Measurements from ENCODE around the gene THOC5.
A peak's percentile ranks its signal among the peaks of the same experiment; 100 is the strongest.

Gene THOC5

GRCh38 chr22:29473001-29473400 lies 80.6 kb downstream of the THOC5 start:
- no peak for DNase-seq (ENCODE audit: low spot score)

GRCh38 chr22:29470159-29470855 lies 83.2 kb downstream of the THOC5 start:
- DNase-seq (ENCODE audit: low spot score): peak; percentile 64

GRCh38 chr22:29469755-29470154 lies 83.8 kb downstream of the THOC5 start:
- no peak for DNase-seq (ENCODE audit: low spot score)

GRCh38 chr22:29464581-29464980 lies 89.0 kb downstream of the THOC5 start:
- no peak for DNase-seq (ENCODE audit: low spot score)

- no peak for DNase-seq (ENCODE audit: low spot score)
Measured at GRCh38 chr22:29463629-29464028, 89.9 kb downstream of the THOC5 start.

- no peak for DNase-seq (ENCODE audit: low spot score)
Measured at GRCh38 chr22:29461263-29461662, 92.3 kb downstream of the THOC5 start.

GRCh38 chr22:29459773-29460172 lies 93.8 kb downstream of the THOC5 start:
- DNase-seq (ENCODE audit: low spot score): no peak

- no peak for DNase-seq (ENCODE audit: low spot score)
Measured at GRCh38 chr22:29458551-29458950, 95.0 kb downstream of the THOC5 start.

GRCh38 chr22:29457730-29458129 lies 95.8 kb downstream of the THOC5 start:
- peak; percentile 80 for DNase-seq (ENCODE audit: low spot score)

GRCh38 chr22:29456211-29456671 lies 97.3 kb downstream of the THOC5 start:
- no peak for DNase-seq (ENCODE audit: low spot score)
